Esophagus squamous epithelium (tissue), 5 donors: ENCODE measurements around the gene BDKRB2. TPM values are rescaled to one million over a fixed set of nuclear protein-coding genes. Genes with fewer than 3 reads are reported as not detected.

Source experiments
- DNase-seq: peaks from one replicate; lab custom pipeline; 2025; lab: John Stamatoyannopoulos, UW
- H3K27ac ChIP-seq, 4 donors: fragments of 200-600 bp; sonication (generic); one replicate each; pipeline ENCODE4 v1.5.1; 2016 to 2019; ENCODE audit warnings: mild to moderate bottlenecking in 1 of 4
- H3K27me3 ChIP-seq, 4 donors: fragments of 200-600 bp; sonication (generic); 1 replicate in 3 of 4; 2 replicates in 1 of 4; pipeline versions ENCODE4 v1.5.1 to v1.6.0; 2017 to 2021; ENCODE audit warnings: antibody characterized with exemption in 1 of 4
- H3K36me3 ChIP-seq, 3 donors: fragments of 200-600 bp; sonication (generic); one replicate each; pipeline ENCODE4 v1.5.1; 2016 to 2019
- H3K4me1 ChIP-seq, 3 donors: fragments of 200-600 bp; sonication (generic); one replicate each; pipeline ENCODE4 v1.5.1; 2017 to 2019
- H3K4me3 ChIP-seq, 4 donors: fragments of 200-600 bp; sonication (generic); 1 replicate in 3 of 4; 2 replicates in 1 of 4; pipeline ENCODE4 v1.5.1; 2016 to 2019; ENCODE audit warnings: mild to moderate bottlenecking in 2 of 4, moderate library complexity in 1 of 4
- H3K9me3 ChIP-seq, 3 donors: fragments of 200-600 bp; sonication (generic); one replicate each; pipeline ENCODE4 v1.5.1; 2016 to 2019
- POLR2A ChIP-seq, 4 donors: fragments of 450-650 bp; IDR thresholded peaks; one replicate each; pipeline ENCODE4 v1.6.1; 2017; ENCODE audit warnings: antibody characterized with exemption in 4 of 4, mild to moderate bottlenecking in 4 of 4, moderate library complexity in 3 of 4
- WGBS, 2 donors: methylation state at CpG; one replicate each; pipeline ENCODE4 v1.1.5; 2018; 5-methylcytosine and 5-hydroxymethylcytosine counted together
- intact Hi-C: fragments of 100-400 bp; cut with DNase I; formaldehyde crosslinking; loops from one replicate; pipeline ENCODE4 v1.15.0; 2022
- total RNA-seq, 4 donors: library from RNA; depleted of rRNA; stranded (reverse); fragments of >200 nt; gene quantifications; one replicate each; pipeline ENCODE4 v1.1.0, GENCODE V29; 2016
- TF ChIP-seq, protein P1 (sequence below), 6 experiments: fragments of 450-650 bp in 4 of 6; fragments of 200-600 bp in 2 of 6; sonication (generic) in 2 of 6; IDR thresholded peaks; one replicate each; pipeline ENCODE4 v1.5.1; 2016 to 2019; ENCODE audit warnings: antibody characterized with exemption in 6 of 6, mild to moderate bottlenecking in 4 of 6, moderate library complexity in 4 of 6
- donor health status: DM: yes; HTN: yes; CAD: no.

Gene BDKRB2
- total RNA-seq, 4 donors from 2014 or later = 18.8 to 31.2 (median 20.0) TPM

DNA sequence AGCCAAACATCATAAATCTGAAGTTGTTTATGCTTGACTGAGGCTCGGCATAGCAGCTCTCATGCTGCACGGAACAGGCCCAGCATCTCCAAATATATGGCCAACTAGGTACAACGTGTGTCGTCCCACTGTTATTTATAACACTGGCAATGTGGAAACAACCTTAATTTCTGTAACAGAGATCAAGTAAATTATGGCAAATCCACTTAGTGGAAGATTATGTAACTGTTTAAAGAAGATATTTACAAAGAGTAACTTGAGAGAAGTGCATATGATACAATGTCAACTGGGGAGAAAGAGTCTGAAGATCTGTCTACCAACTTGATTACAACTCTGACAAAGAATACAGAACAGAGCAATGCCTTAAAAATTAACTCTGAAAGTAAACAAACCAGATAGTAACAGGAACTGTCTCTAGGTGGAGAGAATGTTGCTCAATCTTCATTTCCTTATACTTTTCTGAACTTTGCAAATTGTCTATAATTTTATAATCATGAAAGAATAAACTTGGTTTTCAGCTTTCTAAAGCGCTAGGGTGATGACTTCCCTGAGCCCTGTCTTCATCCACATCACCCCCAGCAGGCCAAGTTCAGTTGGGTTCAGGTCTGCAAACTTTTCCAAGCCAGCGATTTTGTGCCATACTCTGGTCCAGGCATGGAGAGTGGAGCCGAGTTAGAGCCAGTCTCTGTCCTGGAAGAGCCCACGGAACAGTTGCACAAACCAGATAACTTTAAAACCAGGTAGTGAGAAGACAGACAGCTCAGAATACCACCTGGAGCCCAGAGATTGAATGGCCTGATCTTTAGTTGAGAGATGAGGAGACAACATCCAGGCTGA, 44.3 kb upstream of the BDKRB2 start:
- H3K9me3 ChIP-seq = no peaks in the 10 kb centered on the region
- H3K4me3 ChIP-seq = no peak overlapping the region
- TF ChIP-seq POLR2A (IDR thresholded peaks at IDR 0.05) = no peak
- TF ChIP-seq, protein P1, sequence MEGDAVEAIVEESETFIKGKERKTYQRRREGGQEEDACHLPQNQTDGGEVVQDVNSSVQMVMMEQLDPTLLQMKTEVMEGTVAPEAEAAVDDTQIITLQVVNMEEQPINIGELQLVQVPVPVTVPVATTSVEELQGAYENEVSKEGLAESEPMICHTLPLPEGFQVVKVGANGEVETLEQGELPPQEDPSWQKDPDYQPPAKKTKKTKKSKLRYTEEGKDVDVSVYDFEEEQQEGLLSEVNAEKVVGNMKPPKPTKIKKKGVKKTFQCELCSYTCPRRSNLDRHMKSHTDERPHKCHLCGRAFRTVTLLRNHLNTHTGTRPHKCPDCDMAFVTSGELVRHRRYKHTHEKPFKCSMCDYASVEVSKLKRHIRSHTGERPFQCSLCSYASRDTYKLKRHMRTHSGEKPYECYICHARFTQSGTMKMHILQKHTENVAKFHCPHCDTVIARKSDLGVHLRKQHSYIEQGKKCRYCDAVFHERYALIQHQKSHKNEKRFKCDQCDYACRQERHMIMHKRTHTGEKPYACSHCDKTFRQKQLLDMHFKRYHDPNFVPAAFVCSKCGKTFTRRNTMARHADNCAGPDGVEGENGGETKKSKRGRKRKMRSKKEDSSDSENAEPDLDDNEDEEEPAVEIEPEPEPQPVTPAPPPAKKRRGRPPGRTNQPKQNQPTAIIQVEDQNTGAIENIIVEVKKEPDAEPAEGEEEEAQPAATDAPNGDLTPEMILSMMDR (IDR thresholded peaks at IDR 0.05) = no peak
- intact Hi-C loops = no loop called here
- DNase-seq = no peak
- WGBS, 2 donors = 80 to 83% methylated on average over 6 to 7 of the region's 8 CpGs
- no peaks in the 10 kb centered on the region for H3K27me3 ChIP-seq
- H3K4me1 ChIP-seq = no peaks in the 10 kb centered on the region
- H3K36me3 ChIP-seq = no peaks in the 10 kb centered on the region
- H3K27ac ChIP-seq = no peak overlapping the region

DNA sequence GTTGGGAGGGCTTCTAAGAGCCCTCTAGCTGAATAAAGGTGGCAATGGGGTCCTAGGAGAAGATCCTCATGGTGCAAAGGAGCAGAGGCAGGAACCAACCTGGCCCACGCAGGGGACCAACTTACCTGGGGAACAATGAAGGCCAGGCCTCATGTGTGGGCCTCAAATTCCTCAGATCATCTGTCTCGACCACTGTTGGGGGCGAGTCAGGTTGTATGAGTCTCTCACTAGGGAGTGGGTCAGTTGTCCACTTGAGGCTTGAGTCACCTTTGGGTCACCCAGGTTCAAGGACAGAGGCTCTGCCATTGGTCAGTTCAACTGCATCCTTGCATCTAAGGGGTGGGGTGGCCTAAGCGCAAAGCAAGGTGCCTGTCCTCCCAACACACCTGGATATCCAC, 43.7 kb upstream of the BDKRB2 start:
- Histone ChIP-seq H3K27me3 (no peaks in the 10 kb centered on the region), H3K4me3 (no peak overlapping the region), H3K36me3 (no peaks in the 10 kb centered on the region), H3K9me3 (no peaks in the 10 kb centered on the region), H3K4me1 (no peaks in the 10 kb centered on the region), H3K27ac (no peak overlapping the region)
- DNase-seq = no peak
- intact Hi-C loops = no loop called here
- 90% methylated on average over 2 to 4 of the region's 4 CpGs for WGBS, 2 donors
- TF ChIP-seq, protein P1 (IDR thresholded peaks at IDR 0.05) = no peak
- no peak for TF ChIP-seq POLR2A (IDR thresholded peaks at IDR 0.05)

DNA sequence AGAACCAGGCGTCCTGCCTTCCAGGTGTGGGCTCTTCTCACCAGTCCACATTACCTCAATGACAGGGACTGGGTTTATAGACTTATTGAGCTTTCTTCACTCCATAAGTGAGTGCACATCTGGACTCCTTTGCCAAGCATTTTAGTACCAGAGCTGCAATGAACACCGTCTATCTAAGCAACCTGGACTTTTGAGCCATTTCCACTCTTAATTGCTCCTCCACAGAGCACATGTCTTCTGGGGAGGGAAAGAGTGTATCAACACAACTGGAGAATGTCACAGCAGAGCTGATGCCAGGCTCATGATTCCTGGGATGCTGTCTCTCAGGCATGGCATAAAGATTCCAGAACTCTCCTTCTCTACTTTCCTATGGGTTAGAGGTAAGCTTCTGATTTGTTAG, 43.0 kb upstream of the BDKRB2 start:
- no peak for DNase-seq
- WGBS, 2 donors = 86 to 96% methylated on average over 2 of the region's 2 CpGs
- TF ChIP-seq, protein P1 (IDR thresholded peaks at IDR 0.05) = no peak
- TF ChIP-seq POLR2A (IDR thresholded peaks at IDR 0.05) = no peak

DNA sequence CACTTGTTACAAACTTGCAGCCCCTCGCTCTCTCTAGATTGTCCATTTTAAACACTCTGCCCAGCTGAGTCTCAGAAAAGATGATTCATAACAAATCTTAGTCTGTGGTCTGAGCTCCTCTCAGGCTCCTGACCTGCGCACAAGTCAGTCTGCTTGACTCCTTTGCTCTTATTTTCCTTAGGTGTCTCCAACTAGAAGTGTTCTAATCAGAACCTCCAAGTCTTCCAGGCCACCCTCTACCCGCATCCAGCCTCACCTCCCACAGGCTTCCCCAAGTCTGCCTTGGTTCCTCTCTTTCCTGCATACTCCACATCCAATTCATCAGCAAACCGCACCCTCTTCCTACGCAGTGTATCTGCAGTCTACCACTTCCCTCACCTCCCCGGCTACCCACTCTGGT, 42.4 kb upstream of the BDKRB2 start:
- intact Hi-C loops = no loop called here
- Histone ChIP-seq H3K27ac (no peak overlapping the region), H3K36me3 (no peaks in the 10 kb centered on the region), H3K9me3 (no peaks in the 10 kb centered on the region), H3K27me3 (no peaks in the 10 kb centered on the region), H3K4me3 (no peak overlapping the region), H3K4me1 (peaks cover 0 to 12% (median 11%) of the 10 kb centered on the region in 3 donors)
- no peak for DNase-seq
- WGBS, 2 donors = 89 to 91% methylated on average over 6 of the region's 6 CpGs
- TF ChIP-seq POLR2A (IDR thresholded peaks at IDR 0.05) = no peak
- TF ChIP-seq, protein P1 (IDR thresholded peaks at IDR 0.05) = no peak

More for the DNA sequence above, 43.0 kb upstream of the BDKRB2 start:
- Histone ChIP-seq H3K4me1 (peaks cover 0 to 5% (median 4%) of the 10 kb centered on the region in 3 donors), H3K9me3 (no peaks in the 10 kb centered on the region), H3K4me3 (no peak overlapping the region), H3K36me3 (no peaks in the 10 kb centered on the region), H3K27me3 (no peaks in the 10 kb centered on the region), H3K27ac (no peak overlapping the region)
- intact Hi-C loops = no loop called here

DNA sequence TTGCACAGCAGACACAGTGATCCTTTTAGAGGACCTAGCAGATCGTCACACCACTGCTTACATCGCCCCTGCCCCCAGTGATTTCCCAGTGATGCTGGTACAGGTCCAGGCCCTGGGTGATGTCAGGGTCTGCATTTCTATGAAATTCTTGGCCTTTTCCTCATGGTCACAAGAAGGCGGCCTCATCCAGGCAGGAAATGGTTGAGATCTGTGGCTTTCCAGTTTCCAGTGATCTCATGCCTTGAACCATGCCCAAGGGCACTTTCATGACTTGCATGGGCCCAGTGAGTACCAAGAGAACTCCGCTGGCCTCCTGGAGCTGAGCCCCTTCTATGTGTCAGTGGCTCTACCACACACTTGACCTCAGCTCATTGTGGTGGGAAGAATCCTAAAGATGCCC, 41.9 kb upstream of the BDKRB2 start:
- no peak overlapping the region for H3K27ac ChIP-seq
- TF ChIP-seq, protein P1 (IDR thresholded peaks at IDR 0.05) = no peak
- TF ChIP-seq POLR2A (IDR thresholded peaks at IDR 0.05) = no peak
- H3K9me3 ChIP-seq = no peaks in the 10 kb centered on the region
- intact Hi-C loops = no loop called here
- H3K4me3 ChIP-seq = no peak overlapping the region
- DNase-seq = no peak
- no peaks in the 10 kb centered on the region for H3K36me3 ChIP-seq
- 84 to 100% methylated on average over 2 to 3 of the region's 4 CpGs for WGBS, 2 donors
- H3K4me1 ChIP-seq = peaks cover 0 to 15% (median 15%) of the 10 kb centered on the region in 3 donors
- no peaks in the 10 kb centered on the region for H3K27me3 ChIP-seq
